HuH-7.5 (cell line): Measurements from ENCODE around the gene MAGEC3.

Experiments used
- DNase-seq: peaks from one replicate; pipeline ENCODE4 v3.0.0; 2011; ENCODE audit warnings: low spot score

The MAGEC3 gene

GRCh38 chrX:141947350-141947749 is 109.2 kb downstream of the MAGEC3 start:
- no peak for DNase-seq
